C4-2B (cell line): ENCODE results near the gene SHROOM2.
A peak's percentile ranks its signal among the peaks of the same experiment; 100 is the strongest.

Source experiments
- H3K27ac ChIP-seq: fragments of 450-650 bp; 2 replicates; pipeline ENCODE4 v1.5.1; 2017
- ZFX ChIP-seq: fragments of 450-650 bp; IDR thresholded peaks from 2 replicates; pipeline ENCODE4 v1.6.1; 2017
- TF ChIP-seq, protein P1 (sequence below): fragments of 450-650 bp; conservative IDR thresholded peaks from 2 replicates; pipeline ENCODE4 v1.5.1; 2017; ENCODE audit warnings: mild to moderate bottlenecking

The SHROOM2 gene

DNA sequence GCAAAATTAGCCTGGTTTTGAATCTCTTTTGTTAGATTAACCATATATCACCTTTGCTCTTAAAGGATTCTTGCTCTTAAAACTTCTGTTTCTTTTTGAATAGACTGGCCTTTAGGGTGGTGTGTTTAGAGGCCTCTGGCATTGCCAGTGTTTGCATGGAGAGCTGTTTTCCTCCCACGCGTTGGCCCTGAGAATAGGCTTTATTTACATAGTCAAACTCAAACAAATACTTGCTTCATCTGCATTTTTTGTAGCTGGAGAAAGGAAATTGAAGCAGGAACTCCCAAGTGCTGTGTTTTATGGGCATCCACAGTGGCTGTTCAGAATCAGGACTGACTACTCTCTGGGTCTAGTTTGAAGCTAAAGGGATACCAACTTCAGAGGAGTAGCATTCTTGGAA is 2.7 kb downstream of the SHROOM2 start:
- peak overlapping the region; percentile 91 for H3K27ac ChIP-seq
- TF ChIP-seq, protein P1, sequence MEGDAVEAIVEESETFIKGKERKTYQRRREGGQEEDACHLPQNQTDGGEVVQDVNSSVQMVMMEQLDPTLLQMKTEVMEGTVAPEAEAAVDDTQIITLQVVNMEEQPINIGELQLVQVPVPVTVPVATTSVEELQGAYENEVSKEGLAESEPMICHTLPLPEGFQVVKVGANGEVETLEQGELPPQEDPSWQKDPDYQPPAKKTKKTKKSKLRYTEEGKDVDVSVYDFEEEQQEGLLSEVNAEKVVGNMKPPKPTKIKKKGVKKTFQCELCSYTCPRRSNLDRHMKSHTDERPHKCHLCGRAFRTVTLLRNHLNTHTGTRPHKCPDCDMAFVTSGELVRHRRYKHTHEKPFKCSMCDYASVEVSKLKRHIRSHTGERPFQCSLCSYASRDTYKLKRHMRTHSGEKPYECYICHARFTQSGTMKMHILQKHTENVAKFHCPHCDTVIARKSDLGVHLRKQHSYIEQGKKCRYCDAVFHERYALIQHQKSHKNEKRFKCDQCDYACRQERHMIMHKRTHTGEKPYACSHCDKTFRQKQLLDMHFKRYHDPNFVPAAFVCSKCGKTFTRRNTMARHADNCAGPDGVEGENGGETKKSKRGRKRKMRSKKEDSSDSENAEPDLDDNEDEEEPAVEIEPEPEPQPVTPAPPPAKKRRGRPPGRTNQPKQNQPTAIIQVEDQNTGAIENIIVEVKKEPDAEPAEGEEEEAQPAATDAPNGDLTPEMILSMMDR, result no peak

DNA sequence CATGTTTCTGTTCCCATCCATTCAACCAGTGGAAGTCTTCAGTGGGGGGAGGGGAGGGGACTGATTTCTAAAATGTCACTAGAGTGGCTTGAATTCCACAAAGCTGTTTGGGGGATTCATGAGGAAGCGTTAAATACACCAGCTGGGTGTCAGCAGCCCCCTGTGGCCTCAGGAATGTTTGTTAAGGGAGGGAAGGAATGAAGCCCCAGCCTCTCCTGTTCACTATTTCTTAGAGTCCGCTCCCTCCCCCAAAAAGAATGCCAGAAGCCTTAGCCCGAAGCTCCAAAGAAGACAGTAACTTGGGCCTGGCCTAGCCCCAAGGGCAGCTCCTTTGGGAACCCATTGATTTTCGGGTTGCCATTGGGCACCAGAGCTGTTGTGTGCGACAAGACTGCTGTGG is 3.3 kb downstream of the SHROOM2 start:
- TF ChIP-seq, protein P1, result no peak
- TF ChIP-seq ZFX, result no peak
- peak overlapping the region; percentile 91 for H3K27ac ChIP-seq

DNA sequence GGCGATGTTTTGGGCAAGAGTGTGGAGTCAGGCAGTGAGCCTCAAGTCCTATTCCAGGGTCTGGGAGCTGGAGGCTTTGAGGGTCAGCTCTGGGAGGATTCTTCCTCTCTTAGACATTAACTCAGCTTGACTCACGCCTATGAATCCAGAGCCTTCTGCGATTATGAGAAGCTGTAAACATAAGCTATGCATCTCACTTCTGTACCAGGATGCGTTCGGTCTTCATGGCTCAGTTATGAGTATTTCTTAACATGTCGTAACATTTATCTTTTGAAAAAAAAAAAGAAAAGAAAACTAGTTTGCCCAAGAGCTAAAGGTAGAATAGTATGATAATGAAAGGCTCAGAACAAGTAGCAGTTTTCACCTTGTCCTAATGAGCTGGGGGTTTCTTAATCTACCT is 4.6 kb downstream of the SHROOM2 start:
- TF ChIP-seq, protein P1, result no peak
- TF ChIP-seq ZFX, result no peak
- peak overlapping the region; percentile 91; the same call in 1 of the 2 replicates for H3K27ac ChIP-seq

DNA sequence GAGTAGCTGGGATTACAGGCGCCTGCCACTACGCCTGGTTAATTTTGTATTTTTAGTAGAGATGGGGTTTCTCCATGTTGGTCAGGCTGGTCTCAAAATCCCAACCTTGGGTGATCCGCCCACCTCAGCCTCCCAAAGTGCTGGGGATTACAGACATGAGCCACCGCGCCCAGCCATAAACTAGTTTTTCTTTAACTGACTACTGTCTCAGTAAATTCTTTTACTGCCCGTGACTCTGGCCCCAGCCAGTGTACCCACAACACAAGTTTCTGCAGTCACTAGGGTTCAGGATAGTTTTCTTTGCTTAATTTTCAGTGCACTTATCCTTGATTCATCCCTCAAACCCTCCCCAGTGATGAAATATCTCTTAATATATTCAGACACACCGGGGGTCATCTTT is 8.3 kb downstream of the SHROOM2 start:
- TF ChIP-seq ZFX, result no peak
- TF ChIP-seq, protein P1, result no peak
- H3K27ac ChIP-seq, result no peak overlapping the region

DNA sequence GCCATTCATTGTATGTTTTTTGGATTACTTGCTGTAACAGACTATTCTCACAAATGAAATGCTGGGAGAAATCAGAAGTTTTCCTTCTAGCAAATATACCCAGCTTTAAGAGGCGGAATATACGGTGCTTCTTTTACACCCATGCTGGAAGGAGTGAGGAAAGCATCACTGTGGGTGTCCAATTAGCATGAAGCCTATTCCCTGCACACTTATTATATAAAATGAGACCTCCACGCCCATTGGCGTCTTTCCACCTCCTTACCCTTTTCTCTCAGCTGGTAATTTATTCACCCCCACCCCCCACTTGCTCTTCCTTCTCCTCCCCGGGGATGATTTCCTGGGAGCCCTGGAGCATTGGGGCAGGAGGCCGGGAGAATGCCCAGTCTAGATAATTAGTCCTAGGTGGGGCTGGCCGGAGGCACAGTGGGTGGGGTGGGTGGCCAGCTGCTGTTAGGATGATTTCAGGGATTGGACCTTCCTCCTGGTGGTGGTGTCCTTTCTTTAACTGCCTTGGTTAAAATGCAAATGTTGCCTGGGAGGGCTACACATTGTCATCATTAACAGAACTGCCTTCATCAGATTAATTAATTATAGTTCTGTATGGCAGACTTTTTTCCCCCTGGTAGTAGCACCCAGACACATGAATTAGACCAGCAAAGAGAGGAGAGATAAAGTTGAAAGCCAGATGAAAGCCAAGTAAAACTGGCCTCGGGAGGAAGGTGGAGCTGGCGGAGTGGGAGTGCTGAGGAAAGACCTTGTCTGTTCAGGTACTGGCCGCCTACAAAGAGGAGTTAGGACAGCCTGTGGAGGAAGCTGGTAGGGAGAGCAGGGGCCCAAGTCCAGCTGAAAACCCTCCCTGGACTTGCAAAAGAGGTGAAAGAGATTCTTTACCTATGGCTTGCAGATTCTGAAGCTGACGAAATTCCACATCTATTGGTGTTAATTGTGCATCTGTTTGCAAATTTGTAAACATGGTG is 11.4 kb downstream of the SHROOM2 start:
- H3K27ac ChIP-seq, result no peak overlapping the region
- TF ChIP-seq ZFX, result no peak
- TF ChIP-seq, protein P1, result no peak

DNA sequence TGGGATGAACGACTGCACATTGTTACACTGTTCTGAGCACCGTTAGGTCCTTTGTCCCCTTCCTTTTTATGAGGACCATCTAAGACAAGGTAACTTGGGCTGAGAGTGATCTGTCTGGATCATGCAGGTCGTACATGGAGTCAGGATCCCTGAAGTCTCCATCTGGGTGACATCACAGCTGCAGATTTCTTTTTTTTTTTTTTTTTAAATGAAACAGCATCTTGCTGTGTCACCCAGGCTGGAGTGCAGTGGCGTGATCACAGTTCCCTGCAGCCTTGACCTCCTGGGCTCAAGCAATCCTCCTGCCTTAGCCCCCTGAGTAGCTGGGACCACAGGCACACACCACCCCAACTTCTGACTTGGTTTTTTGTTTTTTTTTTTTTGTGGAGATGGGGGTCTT is 16.5 kb downstream of the SHROOM2 start:
- TF ChIP-seq, protein P1, result no peak
- TF ChIP-seq ZFX, result no peak
- H3K27ac ChIP-seq, result no peak overlapping the region

DNA sequence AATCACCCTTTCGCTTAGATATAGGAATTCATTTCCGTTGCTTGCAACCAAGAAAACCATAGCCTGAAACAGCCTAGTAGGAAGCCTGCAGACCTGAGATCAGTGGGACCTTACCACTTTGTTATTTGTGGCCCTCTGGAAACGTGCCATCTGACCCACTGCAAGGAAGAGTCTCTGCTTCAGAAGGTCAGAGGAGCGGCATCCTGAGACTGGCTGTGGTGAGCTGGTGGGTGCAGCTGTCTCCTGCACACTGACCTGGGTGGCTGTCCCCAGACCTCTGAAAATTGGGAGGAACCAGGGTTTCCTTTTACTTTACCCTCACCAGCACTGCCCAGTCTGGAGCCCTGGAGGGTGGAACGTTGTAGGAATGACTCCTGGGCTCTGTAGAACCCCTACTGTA is 18.2 kb downstream of the SHROOM2 start:
- no peak for TF ChIP-seq ZFX
- TF ChIP-seq, protein P1, result no peak
- no peak overlapping the region for H3K27ac ChIP-seq
